ENCODE results near the gene SYT2. TPM values are rescaled to one million over a fixed set of nuclear protein-coding genes. Genes with fewer than 3 reads are reported as not detected.

SYT2 gene
- total RNA-seq, 1 donor from 2014 or later = 2.6 TPM

GRCh38 chr1:202661136-202661845 is 49.0 kb downstream of the SYT2 start:
- H3K4me3 Mint-ChIP-seq = no peak overlapping the region
- no peaks in the 10 kb centered on the region for H3K36me3 Mint-ChIP-seq (ENCODE audit: low read depth)
- no peak overlapping the region for H3K27ac Mint-ChIP-seq (ENCODE audit: unreplicated experiment)
- H3K9me3 Mint-ChIP-seq = no peaks in the 10 kb centered on the region
- TF ChIP-seq CTCF (conservative IDR thresholded peaks at IDR 0.05) = peak; percentile 22
- H3K4me1 Mint-ChIP-seq = no peaks in the 10 kb centered on the region
- peaks cover 66% of the 10 kb centered on the region for H3K27me3 Mint-ChIP-seq (ENCODE audit: low read depth)
- no peak for DNase-seq (ENCODE audit: low read depth, low spot score)

- TF ChIP-seq CTCF (conservative IDR thresholded peaks at IDR 0.05) = peak; percentile 19
- H3K4me3 Mint-ChIP-seq = no peak overlapping the region
- H3K27me3 Mint-ChIP-seq (ENCODE audit: low read depth) = peaks cover 77% of the 10 kb centered on the region
- no peaks in the 10 kb centered on the region for H3K36me3 Mint-ChIP-seq (ENCODE audit: low read depth)
- no peaks in the 10 kb centered on the region for H3K4me1 Mint-ChIP-seq
- no peak overlapping the region for H3K27ac Mint-ChIP-seq (ENCODE audit: unreplicated experiment)
- DNase-seq (ENCODE audit: low read depth, low spot score) = no peak
- no peaks in the 10 kb centered on the region for H3K9me3 Mint-ChIP-seq
Measured at GRCh38 chr1:202659974-202660373, 50.3 kb downstream of the SYT2 start.

GRCh38 chr1:202659541-202659940 is 50.7 kb downstream of the SYT2 start:
- no peak for TF ChIP-seq CTCF (conservative IDR thresholded peaks at IDR 0.05)
- no peaks in the 10 kb centered on the region for H3K36me3 Mint-ChIP-seq (ENCODE audit: low read depth)
- no peak overlapping the region for H3K4me3 Mint-ChIP-seq
- DNase-seq (ENCODE audit: low read depth, low spot score) = no peak
- H3K27me3 Mint-ChIP-seq (ENCODE audit: low read depth) = peaks cover 81% of the 10 kb centered on the region
- no peak overlapping the region for H3K27ac Mint-ChIP-seq (ENCODE audit: unreplicated experiment)
- H3K4me1 Mint-ChIP-seq = no peaks in the 10 kb centered on the region
- H3K9me3 Mint-ChIP-seq = no peaks in the 10 kb centered on the region

- H3K27ac Mint-ChIP-seq (ENCODE audit: unreplicated experiment) = no peak overlapping the region
- H3K36me3 Mint-ChIP-seq (ENCODE audit: low read depth) = no peaks in the 10 kb centered on the region
- H3K27me3 Mint-ChIP-seq (ENCODE audit: low read depth) = peaks cover 79% of the 10 kb centered on the region
- no peaks in the 10 kb centered on the region for H3K4me1 Mint-ChIP-seq
- DNase-seq (ENCODE audit: low read depth, low spot score) = no peak
- TF ChIP-seq CTCF (conservative IDR thresholded peaks at IDR 0.05) = no peak
- no peak overlapping the region for H3K4me3 Mint-ChIP-seq
- no peaks in the 10 kb centered on the region for H3K9me3 Mint-ChIP-seq
Measured at GRCh38 chr1:202658769-202659168, 51.5 kb downstream of the SYT2 start.

GRCh38 chr1:202658251-202658759 is 51.9 kb downstream of the SYT2 start:
- Mint-ChIP-seq H3K4me1 (no peaks in the 10 kb centered on the region), H3K4me3 (no peak overlapping the region), H3K27ac (ENCODE audit: unreplicated experiment) (no peak overlapping the region), H3K36me3 (ENCODE audit: low read depth) (no peaks in the 10 kb centered on the region), H3K27me3 (ENCODE audit: low read depth) (peaks cover 76% of the 10 kb centered on the region), H3K9me3 (no peaks in the 10 kb centered on the region)
- no peak for TF ChIP-seq CTCF (conservative IDR thresholded peaks at IDR 0.05)
- DNase-seq (ENCODE audit: low read depth, low spot score) = no peak
